Breast epithelium (tissue), 4 donors: Measurements from ENCODE around the gene CCDC157. TPM values are rescaled to one million over a fixed set of nuclear protein-coding genes. Genes with fewer than 3 reads are reported as not detected.

Source experiments
- DNase-seq, 2 donors: peaks; one replicate each; pipeline ENCODE4 v3.0.0-alpha.2; 2019; ENCODE audit warnings: low spot score in 2 of 2
- H3K27ac ChIP-seq, 2 donors: fragments of 200-600 bp; sonication (generic) in 1 of 2; one replicate each; pipeline ENCODE4 v1.5.1; 2016 to 2019; ENCODE audit warnings: mild to moderate bottlenecking in 1 of 2
- H3K27me3 ChIP-seq, 2 donors: fragments of 200-600 bp; sonication (generic) in 1 of 2; one replicate each; pipeline versions ENCODE4 v1.5.1 to v1.6.0; 2017 to 2019; ENCODE audit warnings: control low read depth in 1 of 2, mild to moderate bottlenecking in 1 of 2
- H3K36me3 ChIP-seq: fragments of 200-600 bp; one replicate; pipeline ENCODE4 v1.5.1; 2019
- H3K4me1 ChIP-seq, 2 donors: fragments of 200-600 bp; sonication (generic); one replicate each; pipeline ENCODE4 v1.5.1; 2016 to 2019; ENCODE audit warnings: control low read depth in 1 of 2
- H3K4me3 ChIP-seq, 3 donors: fragments of 200-600 bp; sonication (generic); 1 replicate in 2 of 3; 2 replicates in 1 of 3; pipeline ENCODE4 v1.5.1; 2016 to 2019; ENCODE audit warnings: mild to moderate bottlenecking in 3 of 3, moderate library complexity in 2 of 3
- H3K9me3 ChIP-seq, 2 donors: fragments of 200-600 bp; sonication (generic) in 1 of 2; one replicate each; pipeline ENCODE4 v1.5.1; 2016 to 2019; ENCODE audit warnings: control low read depth in 1 of 2
- POLR2A ChIP-seq: fragments of 450-650 bp; IDR thresholded peaks from one replicate; pipeline ENCODE4 v1.6.1; 2016; ENCODE audit warnings: antibody characterized with exemption, mild to moderate bottlenecking, moderate library complexity
- POLR2AphosphoS5 ChIP-seq, 3 donors: sonication (generic); formaldehyde crosslinking; IDR thresholded peaks; one replicate each; pipeline ENCODE4 v1.6.1; 2017; ENCODE audit warnings: antibody characterized with exemption in 3 of 3
- intact Hi-C: fragments of 100-400 bp; cut with DNase I; formaldehyde crosslinking; loops from one replicate; pipeline ENCODE4 v1.15.1; 2023; ENCODE audit warnings: low total_unique reads
- total RNA-seq, 3 donors: library from RNA; depleted of rRNA; stranded (reverse); fragments of >200 nt; gene quantifications; one replicate each; pipeline ENCODE4 v1.1.0, GENCODE V29; 2016
- TF ChIP-seq, protein P1 (sequence below), 3 donors: fragments of 450-650 bp; IDR thresholded peaks; one replicate each; pipeline ENCODE4 v1.5.1; 2016 to 2017; ENCODE audit warnings: antibody characterized with exemption in 3 of 3, mild to moderate bottlenecking in 3 of 3, moderate library complexity in 3 of 3

CCDC157 gene
- total RNA-seq, 3 donors from 2014 or later = 2.6 to 7.5 (median 6.6) TPM

DNA sequence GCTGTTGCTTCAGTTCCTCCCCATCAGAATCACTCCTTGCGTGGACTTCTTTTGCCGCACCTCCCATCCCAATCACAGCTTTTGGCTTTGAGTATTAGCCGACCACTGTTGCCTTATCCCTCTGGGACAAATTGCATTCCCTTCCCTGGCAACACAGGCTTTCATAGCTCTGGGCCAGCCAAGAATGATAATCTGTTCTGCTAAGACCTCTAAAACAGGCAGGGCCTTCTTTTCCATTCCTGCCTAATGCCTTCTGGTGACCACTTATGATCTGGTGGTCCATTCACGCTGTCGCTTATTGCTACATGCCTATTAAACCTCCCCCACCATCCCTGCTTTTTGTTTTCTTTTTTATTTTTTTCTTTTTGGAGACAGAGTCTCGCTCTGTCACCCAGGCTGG is 49.6 kb downstream of the CCDC157 start:
- Histone ChIP-seq H3K4me1 (no peaks in the 10 kb centered on the region), H3K27ac (no peak overlapping the region), H3K27me3 (no peaks in the 10 kb centered on the region), H3K9me3 (no peaks in the 10 kb centered on the region), H3K36me3 (no peaks in the 10 kb centered on the region), H3K4me3 (no peak overlapping the region)
- intact Hi-C loops = no loop called here
- TF ChIP-seq, protein P1, sequence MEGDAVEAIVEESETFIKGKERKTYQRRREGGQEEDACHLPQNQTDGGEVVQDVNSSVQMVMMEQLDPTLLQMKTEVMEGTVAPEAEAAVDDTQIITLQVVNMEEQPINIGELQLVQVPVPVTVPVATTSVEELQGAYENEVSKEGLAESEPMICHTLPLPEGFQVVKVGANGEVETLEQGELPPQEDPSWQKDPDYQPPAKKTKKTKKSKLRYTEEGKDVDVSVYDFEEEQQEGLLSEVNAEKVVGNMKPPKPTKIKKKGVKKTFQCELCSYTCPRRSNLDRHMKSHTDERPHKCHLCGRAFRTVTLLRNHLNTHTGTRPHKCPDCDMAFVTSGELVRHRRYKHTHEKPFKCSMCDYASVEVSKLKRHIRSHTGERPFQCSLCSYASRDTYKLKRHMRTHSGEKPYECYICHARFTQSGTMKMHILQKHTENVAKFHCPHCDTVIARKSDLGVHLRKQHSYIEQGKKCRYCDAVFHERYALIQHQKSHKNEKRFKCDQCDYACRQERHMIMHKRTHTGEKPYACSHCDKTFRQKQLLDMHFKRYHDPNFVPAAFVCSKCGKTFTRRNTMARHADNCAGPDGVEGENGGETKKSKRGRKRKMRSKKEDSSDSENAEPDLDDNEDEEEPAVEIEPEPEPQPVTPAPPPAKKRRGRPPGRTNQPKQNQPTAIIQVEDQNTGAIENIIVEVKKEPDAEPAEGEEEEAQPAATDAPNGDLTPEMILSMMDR (IDR thresholded peaks at IDR 0.05) = no peak
- TF ChIP-seq POLR2AphosphoS5 (IDR thresholded peaks at IDR 0.05) (no peak), POLR2A (no peak)
- DNase-seq = no peak

DNA sequence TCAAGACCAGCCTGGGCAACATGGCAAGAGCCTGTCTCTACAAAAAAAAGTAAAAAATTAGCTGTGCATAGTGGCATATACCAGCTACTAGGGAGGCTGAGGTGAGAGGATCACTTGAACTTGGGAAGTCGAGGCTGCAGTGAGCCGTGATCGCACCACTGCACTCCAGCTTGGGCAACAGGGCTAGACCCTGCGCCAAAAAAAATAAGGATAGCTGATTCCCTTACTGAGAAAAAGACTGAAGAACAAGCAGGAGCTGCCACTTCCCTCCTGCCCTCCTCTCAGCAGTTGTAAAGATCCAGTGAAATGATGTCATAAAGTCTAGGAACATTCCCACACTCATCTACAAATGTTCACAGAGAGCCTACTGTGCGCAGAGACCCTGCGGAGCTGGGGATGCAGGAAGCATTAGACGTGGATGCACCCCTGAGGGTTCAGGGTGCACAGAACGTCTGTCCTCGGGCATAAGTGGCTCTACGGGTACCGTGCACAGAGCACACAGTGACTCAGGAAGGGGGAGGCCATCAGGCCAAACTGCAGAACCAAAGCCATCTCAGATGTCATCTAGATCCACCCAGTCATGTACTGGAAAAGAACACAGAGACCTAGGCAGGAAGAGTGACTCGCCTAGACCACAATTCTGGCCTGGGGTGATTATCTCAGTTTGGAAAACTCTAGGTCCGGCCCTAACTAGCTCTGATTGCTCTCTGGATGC is 51.7 kb downstream of the CCDC157 start:
- TF ChIP-seq POLR2A (no peak), POLR2AphosphoS5 (IDR thresholded peaks at IDR 0.05) (peak in 1 of 3 donors; percentile 49)
- TF ChIP-seq, protein P1 (IDR thresholded peaks at IDR 0.05) = no peak
- DNase-seq = no peak
- no peak overlapping the region for H3K4me3 ChIP-seq
- peak overlapping the region; percentile 40 to 77 for H3K27ac ChIP-seq
- H3K36me3 ChIP-seq = no peaks in the 10 kb centered on the region
- intact Hi-C loops = no loop called here
- H3K9me3 ChIP-seq = no peaks in the 10 kb centered on the region
- H3K4me1 ChIP-seq = no peaks in the 10 kb centered on the region
- no peaks in the 10 kb centered on the region for H3K27me3 ChIP-seq

DNA sequence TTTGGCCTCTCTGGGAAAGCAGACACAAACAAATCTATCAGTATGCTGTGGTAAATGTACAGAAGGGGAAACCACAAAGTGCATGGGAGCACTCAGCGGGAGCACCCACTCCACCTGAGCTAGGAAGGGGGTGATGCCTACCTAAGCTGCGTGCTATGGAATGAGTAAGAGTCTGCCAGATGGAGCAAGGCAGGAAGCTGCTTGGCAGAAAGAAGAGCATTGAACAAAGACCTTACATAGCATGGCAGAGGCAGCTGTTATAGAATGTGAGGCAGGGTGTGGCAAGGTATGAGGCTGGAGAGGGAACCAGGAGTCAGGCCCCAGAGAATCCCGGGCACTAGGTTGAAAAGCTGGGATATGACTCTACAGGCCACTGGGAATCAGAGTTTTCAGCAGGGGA is 55.0 kb downstream of the CCDC157 start:
- H3K36me3 ChIP-seq = peaks cover 9% of the 10 kb centered on the region
- no peaks in the 10 kb centered on the region for H3K27me3 ChIP-seq
- H3K9me3 ChIP-seq = no peaks in the 10 kb centered on the region
- intact Hi-C loops = no loop called here
- peak overlapping the region; percentile 29 to 48 for H3K27ac ChIP-seq
- no peak overlapping the region for H3K4me3 ChIP-seq
- no peaks in the 10 kb centered on the region for H3K4me1 ChIP-seq
- DNase-seq = no peak
- no peak for TF ChIP-seq POLR2AphosphoS5 (IDR thresholded peaks at IDR 0.05)
- TF ChIP-seq, protein P1 (IDR thresholded peaks at IDR 0.05) = no peak
- TF ChIP-seq POLR2A = no peak

DNA sequence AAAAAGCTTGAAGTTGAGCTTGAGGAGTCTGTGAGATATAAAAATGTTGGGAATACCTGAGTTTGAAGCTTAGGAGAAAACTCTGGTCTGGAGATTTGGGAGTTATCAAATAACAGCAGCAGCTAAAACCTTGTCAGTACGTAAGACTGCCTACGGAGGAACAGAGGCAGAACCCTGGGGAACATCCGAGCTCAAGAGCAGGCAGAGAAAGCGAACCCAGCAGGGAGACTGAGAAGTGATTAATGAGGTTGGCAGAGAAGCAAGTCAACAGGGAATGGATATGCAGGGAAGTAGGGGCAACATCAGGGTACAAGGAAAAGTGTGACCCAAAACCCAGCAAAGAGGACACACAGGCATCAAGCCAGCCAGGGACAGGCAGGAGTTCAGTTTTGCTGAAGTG is 56.2 kb downstream of the CCDC157 start:
- no peak overlapping the region for H3K4me3 ChIP-seq
- intact Hi-C loops = no loop called here
- H3K27ac ChIP-seq = peak overlapping the region; percentile 45 to 58
- H3K36me3 ChIP-seq = peaks cover 9% of the 10 kb centered on the region
- no peaks in the 10 kb centered on the region for H3K9me3 ChIP-seq
- TF ChIP-seq POLR2AphosphoS5 (IDR thresholded peaks at IDR 0.05) = no peak
- TF ChIP-seq POLR2A = no peak
- TF ChIP-seq, protein P1 (IDR thresholded peaks at IDR 0.05) = no peak
- DNase-seq = no peak
- no peaks in the 10 kb centered on the region for H3K4me1 ChIP-seq
- no peaks in the 10 kb centered on the region for H3K27me3 ChIP-seq

DNA sequence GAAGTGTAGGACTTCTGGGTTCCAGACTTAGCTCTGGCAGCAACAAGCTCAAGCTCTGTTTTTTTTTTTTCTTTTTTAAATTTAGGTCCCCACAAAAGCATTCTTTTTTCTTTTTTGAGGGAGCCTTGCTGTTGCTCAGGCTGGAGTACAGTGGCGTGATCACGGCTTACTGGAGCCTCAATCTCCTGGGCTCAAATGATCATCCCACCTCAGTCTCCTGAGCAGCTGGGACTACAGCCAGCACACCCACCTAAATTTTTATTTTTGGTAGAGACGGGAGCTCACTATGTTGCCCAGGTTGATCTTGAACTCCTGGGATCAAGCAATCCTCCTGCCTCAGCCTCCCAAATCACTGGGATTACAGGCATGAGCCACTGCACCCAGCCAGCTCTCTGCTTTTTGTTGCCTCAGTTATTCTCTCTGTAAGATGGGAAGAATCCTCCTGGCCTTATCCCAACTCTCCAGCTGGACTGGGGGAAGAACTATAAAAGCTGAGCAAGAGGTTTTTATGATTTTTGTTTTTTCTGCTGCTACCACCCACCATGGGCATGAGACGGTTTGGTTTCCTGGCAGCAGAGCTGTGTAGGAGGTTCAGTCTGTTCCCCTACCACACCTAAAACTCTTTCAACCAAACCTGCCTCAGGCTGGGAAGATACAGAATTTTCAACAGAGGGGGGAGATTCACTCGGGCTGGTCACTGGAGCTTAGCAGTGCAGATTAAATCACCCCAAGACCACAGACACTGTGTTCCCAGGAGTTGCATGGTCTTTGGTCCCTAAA is 57.1 kb downstream of the CCDC157 start:
- H3K4me1 ChIP-seq = no peaks in the 10 kb centered on the region
- no peak for DNase-seq
- H3K36me3 ChIP-seq = peaks cover 9% of the 10 kb centered on the region
- intact Hi-C loops = no loop called here
- no peak overlapping the region for H3K4me3 ChIP-seq
- peak overlapping the region; percentile 28 to 45 for H3K27ac ChIP-seq
- H3K27me3 ChIP-seq = no peaks in the 10 kb centered on the region
- H3K9me3 ChIP-seq = no peaks in the 10 kb centered on the region
- no peak for TF ChIP-seq POLR2AphosphoS5 (IDR thresholded peaks at IDR 0.05)
- TF ChIP-seq, protein P1 (IDR thresholded peaks at IDR 0.05) = no peak
- TF ChIP-seq POLR2A = no peak
